GM19395 (cell line): ENCODE data around the gene LRRTM4.
"Not testable (repeated sequence)": the region's sequence is repeated elsewhere in the genome, so short reads cannot be mapped to it uniquely, and the experiment has no call there.

Source experiments
- ATAC-seq: cut with Tn5 transposase; IDR thresholded peaks from one replicate; pipeline ENCODE4 v1.9.1; 2021; ENCODE audit warnings: mild to moderate bottlenecking, moderate library complexity; ENCODE audit not compliant: unreplicated experiment

Gene LRRTM4

GRCh38 chr2:77190721-77191346 lies 331.3 kb downstream of the LRRTM4 start:
- ATAC-seq, result no peak

- ATAC-seq, result no peak
Observed at GRCh38 chr2:77185052-77185451, 337.1 kb downstream of the LRRTM4 start.

GRCh38 chr2:77179297-77179696 lies 342.9 kb downstream of the LRRTM4 start:
- no peak for ATAC-seq

DNA sequence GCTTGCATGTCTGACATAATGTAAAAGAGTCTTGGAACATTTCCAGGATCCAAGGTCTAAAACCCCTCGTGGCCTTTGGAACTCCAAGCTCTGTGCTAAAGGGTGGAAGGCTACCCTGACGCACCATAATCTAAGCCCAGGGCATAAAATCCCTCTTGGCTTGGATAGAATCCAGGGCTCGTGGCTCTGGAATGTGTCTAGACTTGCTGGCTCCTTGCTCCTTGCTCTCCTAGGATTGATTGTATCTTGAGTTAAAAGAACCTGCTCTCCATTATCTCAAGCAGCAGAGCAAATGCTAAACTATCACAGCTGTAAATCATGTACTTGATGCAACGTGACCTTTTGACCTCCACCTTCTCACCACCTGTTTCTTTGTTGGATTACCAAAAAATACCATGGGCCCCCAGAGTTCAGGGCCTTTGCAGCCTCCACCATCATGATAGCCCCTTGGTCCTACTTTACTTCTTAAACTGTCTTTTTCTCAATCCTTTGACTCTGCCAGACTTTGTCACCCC lies 346.9 kb downstream of the LRRTM4 start:
- ATAC-seq, result not testable (repeated sequence)

DNA sequence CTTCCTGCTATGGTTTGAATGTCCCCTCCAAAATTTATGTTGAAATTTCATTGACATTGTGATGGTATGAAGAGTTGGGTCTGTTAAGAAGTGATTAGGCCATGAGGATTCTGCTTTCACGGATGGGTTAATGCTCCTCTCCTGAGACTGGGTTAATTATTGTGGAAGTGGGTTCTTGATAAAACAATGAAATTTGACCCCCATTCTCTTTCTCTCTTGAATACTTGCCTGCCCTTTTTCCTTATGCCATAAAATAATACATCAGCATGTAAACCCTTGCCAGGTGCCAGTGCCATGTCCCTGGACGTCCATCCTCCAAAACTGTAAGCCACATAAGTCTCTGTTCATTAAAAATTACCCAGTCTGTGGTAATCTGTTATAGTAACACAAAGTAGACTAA lies 352.8 kb downstream of the LRRTM4 start:
- no peak for ATAC-seq

- not testable (repeated sequence) for ATAC-seq
Observed at GRCh38 chr2:77164021-77164420, 358.2 kb downstream of the LRRTM4 start.

DNA sequence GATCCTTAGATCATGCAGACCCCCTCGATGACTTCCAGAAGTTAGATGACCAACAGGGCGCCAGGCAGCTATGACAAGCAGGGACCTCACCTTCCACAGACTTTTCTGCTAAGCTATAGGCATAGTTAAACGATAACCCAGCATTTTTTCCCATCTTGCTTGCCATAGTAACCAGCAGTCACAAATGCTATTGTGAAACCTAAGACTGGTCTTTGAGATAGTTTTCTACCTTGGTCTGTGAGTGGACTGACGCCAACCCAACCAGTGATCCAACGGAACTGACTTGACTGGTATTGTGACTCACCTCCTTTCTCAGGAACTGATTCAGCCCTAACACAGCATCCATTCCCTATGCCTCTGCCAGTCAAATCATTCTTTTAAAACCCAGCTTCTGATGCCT lies 361.2 kb downstream of the LRRTM4 start:
- ATAC-seq, result no peak

DNA sequence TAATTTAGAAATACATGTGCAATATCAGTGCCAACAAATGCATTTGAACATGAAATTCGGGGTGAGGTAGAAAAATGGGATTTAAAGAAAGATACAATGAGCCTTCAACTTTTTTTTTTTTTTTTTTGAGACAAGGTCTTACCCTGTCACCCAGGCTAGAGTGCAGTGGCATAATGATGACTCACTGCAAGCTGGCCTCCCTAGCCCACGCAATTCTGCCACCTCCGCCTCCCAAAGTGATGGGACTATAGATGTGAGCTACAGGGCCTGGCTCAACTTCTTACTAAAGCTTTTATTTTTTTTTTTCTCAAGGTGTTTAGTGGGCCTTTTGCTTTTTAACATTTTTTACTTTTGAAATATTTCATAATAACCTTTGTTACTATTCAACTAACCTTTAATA lies 365.6 kb downstream of the LRRTM4 start:
- no peak for ATAC-seq

GRCh38 chr2:77155511-77155910 lies 366.7 kb downstream of the LRRTM4 start:
- no peak for ATAC-seq

- ATAC-seq, result no peak
Observed at GRCh38 chr2:77149565-77149964, 372.6 kb downstream of the LRRTM4 start.

- ATAC-seq, result no peak
Observed at GRCh38 chr2:77147153-77147552, 375.0 kb downstream of the LRRTM4 start.

- ATAC-seq, result no peak
Observed at GRCh38 chr2:77144772-77145171, 377.4 kb downstream of the LRRTM4 start.

DNA sequence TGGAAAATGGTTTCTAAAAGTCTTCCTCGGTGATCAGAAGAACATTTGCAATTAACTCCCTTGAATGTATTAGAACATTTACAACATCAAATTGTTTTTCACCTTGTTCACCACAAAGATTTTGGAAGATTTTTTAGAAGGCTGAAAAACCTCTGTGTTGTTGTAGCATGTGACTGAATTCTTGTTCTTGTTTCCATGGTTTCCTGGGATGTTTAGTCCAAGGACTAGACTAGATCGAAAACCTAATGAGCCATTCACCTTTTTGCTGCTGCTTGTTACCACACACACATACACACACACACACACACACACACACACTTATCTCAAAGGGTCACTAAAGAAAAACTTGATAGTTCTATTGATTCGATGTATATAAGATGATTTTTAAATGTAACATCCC lies 380.0 kb downstream of the LRRTM4 start:
- ATAC-seq, result no peak

DNA sequence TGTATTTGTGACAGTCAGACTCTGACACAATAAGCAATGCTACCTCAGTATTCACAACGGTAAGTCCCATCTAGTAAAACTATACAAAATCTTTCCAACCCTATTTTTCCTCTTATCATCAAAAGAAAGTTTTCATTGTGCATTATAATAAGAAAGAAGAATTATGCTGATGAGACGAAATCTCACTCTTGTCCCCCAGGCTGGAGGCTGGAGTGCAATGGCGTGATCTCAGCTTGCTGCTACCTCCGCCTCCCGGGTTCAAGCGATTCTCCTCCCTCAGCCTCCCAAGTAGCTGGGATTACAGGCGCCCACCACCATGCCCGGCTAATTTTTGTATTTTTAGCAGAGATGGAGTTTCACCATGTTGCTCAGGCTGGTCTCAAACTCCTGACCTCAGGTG lies 393.7 kb downstream of the LRRTM4 start:
- not testable (repeated sequence) for ATAC-seq

GRCh38 chr2:77127345-77127744 lies 394.8 kb downstream of the LRRTM4 start:
- ATAC-seq, result no peak

GRCh38 chr2:77121518-77121917 lies 400.7 kb downstream of the LRRTM4 start:
- ATAC-seq, result no peak

- no peak for ATAC-seq
Observed at GRCh38 chr2:77119333-77119732, 402.8 kb downstream of the LRRTM4 start.

DNA sequence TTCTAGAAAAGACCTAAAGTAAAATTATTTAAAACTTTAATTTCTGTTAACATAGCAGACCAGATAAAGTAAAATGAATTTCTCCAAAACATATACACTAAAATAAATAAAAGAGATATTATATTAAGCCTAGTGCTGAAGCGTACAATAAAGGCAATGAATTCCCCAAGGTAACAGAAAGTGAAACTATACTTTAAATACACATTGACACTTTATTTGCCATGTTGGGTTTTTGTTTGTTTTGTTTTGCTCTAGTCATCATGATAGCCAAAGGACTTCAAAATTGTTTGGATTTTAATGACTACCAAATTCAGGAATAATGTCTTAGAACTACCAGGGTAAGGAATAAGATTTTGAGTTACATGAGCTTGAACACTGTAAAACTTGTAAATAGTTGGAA lies 413.3 kb downstream of the LRRTM4 start:
- ATAC-seq, result no peak

DNA sequence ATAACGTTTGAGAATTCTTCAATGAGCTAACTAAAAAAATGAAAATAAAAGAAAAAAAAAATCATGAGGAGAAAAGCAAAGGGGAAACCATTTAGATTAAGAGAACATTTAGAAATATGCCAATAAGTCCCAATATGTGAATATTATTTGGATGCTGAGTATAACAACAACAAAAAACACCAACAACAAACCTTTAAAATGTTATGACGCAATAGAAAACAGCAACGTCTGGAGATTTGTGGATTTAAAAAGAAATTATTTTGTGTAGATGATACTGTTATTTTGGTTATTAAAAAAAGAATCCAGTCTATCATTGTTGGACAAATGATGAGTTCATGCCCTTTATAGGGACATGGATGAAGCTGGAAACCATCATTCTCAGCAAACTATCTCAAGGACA lies 417.2 kb downstream of the LRRTM4 start:
- no peak for ATAC-seq

- no peak for ATAC-seq
Observed at GRCh38 chr2:77104554-77104953, 417.6 kb downstream of the LRRTM4 start.

- no peak for ATAC-seq
Observed at GRCh38 chr2:77102927-77103326, 419.2 kb downstream of the LRRTM4 start.

DNA sequence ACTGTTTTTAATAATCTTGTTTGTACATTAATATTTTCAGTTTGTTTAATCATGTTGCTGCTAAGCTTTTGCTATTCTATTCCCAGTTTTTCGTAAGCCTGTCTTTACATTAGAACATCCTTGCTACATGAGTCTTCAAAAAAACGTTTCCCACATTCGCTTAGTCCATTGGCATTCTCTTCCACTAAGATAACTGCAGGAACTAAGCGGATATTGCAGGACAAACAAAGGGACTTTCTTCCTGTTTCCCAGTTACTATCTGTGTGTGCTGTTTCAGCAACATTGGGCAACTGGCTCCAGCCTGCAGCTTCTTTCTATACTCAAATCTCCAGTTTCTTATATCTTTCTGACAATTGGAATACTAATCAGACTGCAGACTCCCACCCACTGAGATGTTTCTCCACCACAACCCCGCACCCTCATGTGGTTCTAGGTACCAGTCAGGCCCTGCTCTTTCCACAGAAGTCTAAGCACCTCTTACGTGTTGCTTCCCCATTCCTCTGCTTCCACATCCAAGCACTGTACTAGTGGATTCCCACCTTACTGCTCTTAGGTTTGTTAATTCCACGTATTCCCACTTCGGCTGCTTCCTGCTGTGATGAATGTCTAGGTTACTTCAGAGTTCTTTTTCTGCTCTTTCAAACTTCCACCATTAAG lies 420.3 kb downstream of the LRRTM4 start:
- no peak for ATAC-seq

DNA sequence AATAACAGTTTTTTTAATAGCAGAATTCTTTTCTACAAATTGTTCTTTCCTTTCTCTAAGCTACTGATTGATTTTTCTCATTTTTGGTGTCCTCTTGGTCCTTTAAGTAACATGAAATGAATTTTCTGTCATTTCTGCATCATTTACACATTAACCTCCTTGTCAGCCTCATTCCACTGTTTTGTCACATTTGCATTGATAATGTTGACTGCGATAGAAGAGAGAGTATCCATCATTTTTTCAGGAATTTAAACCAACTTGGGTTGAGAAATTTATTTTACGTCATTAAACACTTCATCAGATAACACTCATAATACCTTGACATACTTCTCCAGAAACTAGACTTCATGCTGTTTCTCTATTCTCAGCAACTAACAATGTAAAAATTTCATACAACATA lies 422.2 kb downstream of the LRRTM4 start:
- no peak for ATAC-seq
